Ramos (cell line): ENCODE data around the gene MRPL10.

Experiments
- in situ Hi-C: fragments of 300-500 bp; cut with MboI; formaldehyde crosslinking; loops from one replicate; pipeline ENCODE4 v1.14.3; 2022; ENCODE audit warnings: low sequenced_read_pairs; ENCODE audit not compliant: unreplicated experiment

The MRPL10 gene

GRCh38 chr17:47818002-47818695 is 13.2 kb downstream of the MRPL10 start:
- in situ Hi-C loops = no loop called here

DNA sequence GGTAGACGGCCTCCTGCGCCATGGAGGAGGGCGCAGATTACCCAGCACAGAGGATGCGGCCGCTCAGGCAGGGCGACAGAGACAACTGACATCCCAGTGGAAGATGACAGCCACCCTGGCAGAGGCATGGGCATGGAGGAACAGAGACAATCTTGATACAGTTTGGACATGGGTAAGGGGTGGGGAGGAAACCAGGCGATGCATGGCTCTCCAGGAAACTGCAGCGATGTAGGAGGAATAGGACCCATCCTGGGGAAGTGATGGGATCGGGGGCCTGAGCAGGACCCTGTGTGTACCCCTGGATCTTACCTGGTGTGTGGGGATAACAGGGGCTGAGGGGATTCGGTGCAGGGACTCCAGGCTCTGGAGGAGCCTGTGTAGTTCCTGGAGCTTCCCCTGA is 14.4 kb downstream of the MRPL10 start:
- in situ Hi-C loops = no loop called here

- in situ Hi-C loops = no loop called here
These were observed 15.1 kb downstream of the MRPL10 start for GRCh38 chr17:47816111-47816735.

DNA sequence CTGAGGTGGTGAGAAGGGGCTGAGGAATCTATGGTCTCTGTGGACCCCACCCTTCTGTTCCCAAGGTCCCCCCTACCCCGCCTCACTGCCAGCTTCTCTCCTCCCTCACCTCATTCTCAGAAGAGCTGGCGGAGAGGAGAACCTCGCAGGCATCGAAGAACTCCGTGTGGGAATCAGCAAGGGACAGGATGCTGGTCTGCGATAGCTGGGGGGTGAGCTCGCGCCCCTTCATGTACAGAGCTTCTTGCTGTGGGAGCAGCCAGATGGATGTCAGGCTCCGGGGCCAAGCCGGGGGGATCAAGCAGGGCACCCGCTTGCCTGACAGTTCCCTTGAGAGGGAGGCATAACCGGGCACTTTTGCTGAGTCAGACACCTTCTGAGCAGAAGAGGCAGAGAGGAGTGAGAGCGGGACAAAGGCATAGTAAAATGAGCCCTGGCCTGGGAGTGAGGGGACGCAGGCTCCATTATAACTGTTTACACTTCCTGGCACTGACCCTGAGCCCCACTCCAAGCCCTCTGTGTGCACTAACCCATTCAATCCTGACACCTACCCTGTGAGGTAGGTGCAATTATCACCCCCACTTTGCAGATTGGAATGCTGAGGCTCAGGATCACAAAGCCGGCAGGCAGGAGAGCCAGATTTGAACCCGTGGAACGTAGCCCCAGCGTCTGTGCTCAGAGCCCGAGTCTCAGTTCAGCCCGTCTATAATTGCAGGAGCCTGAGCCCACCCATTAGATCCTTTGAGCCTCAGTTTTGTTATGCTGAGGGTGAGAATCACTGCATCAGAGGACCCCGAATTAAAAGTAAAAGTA is 16.0 kb downstream of the MRPL10 start:
- in situ Hi-C loops = no loop called here

GRCh38 chr17:47813512-47814031 is 17.8 kb downstream of the MRPL10 start:
- in situ Hi-C loops = no loop called here

DNA sequence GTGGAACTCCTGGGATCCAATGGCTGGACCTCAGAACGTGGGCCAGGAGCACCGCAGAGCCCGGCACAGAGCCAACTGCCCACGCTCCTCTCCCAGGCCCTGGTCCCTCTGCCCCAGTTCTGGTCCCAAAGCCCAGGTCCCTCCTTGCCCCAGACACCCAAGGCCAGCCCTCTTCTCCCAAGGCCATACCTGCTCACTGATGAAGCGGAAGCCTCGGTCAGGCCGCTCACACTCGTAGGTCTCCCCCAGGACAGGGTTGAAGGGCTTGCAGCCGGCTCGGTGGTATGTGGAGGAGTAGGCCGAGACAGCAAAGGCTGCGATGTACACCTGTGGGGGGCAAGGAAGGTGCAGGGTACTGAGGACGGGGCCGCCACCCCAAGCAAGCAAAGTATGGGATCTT is 18.3 kb downstream of the MRPL10 start:
- in situ Hi-C loops = no loop called here

DNA sequence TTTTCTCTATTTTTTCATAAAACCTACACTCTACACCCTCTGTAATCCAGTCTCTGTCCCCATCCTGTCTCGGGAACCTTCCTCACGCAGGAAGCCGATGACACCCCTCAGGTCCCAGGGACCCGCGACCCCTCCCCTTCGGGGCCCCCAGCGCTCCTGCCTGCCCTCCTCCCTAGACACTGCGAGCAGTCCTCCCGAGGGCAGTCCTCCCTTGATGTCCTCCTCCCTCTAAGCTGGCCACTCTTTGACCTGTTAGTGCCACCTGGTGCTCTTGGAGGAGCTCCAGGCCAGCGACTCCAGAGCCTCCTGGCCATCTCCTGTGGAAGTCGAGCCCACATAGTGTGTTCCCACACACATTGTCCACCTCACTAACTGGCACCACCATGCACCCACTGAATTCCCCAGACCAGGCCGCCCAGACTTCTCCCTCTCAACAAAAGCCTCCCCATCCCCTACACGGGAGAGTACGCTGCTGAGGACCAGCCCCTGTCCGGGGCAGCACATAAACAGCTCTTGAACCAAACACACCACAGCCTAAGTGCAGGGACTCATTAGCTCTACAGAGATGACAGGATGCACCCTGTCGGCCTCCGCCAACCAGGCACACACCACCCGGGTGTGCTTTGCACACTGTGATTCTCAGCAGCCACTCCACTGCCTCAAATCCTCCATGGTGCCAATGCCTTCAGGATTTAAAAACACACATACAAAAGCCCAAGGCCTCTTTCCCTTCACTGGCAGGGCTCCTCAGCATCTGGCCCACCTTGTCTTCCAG is 19.0 kb downstream of the MRPL10 start:
- in situ Hi-C loops = no loop called here

DNA sequence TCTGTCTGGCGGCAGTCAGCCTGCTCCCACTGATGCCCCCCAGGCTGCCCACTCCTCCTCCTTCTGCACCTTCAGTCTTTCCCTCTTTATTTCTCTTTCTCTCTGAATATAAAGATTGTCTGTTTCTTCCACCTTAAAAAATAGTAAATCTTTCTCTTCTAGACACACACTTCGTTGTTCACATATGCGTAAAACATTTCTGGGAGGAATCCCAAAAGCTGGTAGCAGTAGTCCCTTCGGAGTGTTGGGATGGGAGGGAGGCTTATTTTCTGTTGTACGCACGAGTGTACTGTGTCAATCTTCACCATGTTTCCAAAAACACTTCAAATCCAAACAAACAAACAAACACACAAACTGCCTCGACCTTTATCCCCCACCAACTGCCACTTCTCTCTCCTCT is 19.6 kb downstream of the MRPL10 start:
- in situ Hi-C loops = no loop called here

GRCh38 chr17:47810901-47811635 is 20.3 kb downstream of the MRPL10 start:
- in situ Hi-C loops = no loop called here

DNA sequence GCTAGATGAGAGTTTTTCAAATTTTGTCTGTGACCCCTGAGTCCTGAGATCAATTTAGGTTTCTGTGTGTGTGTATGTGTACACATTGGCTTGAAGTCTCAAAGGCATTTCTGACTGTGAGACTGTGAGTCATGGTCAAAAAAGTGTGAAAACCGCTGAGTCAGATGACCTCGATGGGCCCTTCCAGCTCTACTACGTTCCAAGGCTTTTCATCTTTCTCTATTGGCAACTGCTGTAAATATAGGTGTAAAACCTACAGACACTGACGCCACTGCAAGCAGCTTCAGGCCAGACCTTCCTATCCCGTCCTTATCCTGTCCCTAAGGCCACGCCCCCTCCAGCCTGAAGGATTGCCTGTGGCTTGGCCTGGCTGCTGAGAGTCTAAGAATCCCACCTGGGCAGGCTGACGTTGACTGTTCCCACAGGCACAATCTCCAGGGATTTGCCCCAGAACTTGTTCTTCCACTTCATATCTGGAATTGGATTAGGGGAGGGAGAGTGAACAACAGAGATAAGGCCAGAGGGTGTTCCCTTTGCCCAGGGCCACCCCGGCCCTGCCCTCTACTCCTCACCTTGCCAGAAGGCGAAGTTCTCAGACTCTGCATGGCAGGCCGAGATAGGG is 21.0 kb downstream of the MRPL10 start:
- in situ Hi-C loops = no loop called here

DNA sequence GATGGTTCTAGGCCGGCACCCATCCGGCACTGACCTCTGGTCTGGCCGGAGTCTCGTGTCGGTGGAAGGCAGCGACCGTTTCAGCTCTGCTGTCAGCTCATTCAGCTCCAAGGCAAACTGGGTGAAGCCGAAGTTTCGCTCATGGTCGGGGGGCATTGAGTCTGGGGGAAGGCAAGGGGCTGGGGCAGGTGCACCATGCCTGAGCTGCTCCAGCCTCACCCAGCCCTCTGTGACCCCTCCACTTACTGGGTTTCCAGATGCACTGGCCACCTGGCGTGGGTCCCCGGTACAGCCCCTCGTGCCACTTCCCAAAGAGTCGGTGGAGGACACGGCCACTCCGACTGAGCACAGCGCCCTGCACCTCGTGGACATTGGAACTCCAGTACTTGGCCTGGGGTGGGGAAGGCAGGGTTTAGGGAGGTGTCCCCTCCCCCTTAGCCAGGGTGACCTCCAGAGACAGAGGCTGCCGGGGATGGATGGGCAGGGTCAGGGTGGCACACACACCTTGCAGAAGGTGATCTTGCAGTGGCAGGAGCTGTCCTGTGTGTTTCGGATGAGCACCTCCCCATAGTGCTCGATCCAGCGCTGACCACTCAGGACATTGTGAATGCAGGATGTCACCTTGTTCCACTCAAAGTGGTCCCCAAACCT is 22.4 kb downstream of the MRPL10 start:
- in situ Hi-C loops = no loop called here

DNA sequence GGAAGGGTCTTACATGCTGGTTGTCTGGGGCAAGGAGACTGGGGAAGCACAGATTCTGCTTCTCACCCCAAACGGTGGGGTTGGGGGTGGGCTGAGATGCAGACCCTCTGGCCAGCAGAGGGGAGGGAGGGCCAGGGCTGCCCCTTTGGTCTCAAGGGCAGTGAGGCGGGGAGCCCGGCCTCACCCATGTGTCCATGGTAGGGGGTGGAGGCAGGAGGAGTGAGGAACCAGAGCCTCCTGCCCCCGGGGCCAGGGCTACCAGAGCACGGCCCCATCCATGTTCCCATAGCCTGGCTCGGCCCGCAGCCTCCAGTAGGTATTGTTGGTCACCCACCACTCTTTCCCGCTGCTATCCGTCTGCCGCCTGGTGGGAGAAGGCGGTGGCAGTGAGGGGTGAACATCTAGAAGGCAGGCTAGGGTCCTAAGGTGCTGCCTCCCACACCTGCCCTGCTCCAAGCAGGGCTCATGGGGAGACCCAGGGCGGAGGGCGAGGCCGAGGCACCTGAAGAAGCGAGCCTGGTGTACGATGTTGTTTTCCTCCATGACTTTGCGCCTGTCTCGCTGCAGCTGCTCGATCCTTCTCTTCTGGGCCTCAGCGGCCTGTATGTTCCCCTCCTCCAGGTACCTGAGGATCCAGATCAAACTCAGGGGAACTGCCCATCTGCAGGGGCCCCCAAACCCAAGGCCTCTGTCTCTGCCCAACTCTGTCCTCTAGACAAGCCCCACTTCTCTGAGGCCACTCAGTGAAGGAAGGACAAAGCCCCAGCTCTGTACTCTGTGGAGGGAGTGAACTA is 23.1 kb downstream of the MRPL10 start:
- in situ Hi-C loops = no loop called here

- in situ Hi-C loops = no loop called here
These were observed 23.9 kb downstream of the MRPL10 start for GRCh38 chr17:47807421-47807820.

- in situ Hi-C loops = no loop called here
These were observed 24.5 kb downstream of the MRPL10 start for GRCh38 chr17:47806913-47807255.

DNA sequence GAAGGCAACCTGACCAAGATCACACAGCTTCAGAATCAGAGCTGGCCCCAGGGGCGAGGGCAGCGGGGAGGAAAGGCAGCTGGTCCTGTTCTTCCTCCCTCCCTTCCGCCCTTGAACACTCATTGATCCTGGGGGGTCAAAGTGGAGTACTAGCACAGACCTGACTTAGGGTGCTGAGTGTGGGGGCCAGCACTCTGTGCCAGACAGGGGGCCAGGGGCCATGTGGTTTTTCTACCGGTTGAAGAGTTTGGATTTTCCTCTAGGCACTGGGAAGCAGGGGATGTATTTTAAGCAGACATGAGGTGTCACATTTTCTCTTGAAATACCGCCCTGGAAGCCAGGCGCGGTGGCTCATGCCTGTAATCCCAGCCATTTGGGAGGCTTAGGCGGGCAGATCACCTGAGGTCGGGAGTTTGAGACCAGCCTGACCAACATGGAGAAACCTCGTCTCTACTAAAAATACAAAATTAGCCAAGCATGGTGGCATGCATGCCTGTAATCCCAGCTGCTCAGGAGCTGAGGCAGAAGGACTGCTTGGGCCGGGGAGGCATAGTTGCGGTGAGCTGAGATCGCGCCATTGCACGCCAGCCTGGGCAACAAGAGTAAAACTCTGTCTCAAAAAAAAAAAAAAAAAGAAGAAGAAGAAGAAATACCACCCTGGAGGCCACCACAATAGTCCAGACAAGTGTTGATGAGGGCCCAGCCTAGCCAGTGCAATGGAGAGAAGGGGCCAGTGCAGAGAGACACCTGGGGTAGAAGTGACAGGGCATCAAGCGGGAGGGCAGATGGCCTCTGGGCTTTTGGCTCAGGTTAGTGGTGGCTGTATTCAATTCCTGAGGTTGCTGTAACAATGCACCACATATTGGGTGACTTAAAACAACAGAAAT is 25.1 kb downstream of the MRPL10 start:
- in situ Hi-C loops = no loop called here

- in situ Hi-C loops = no loop called here
These were observed 26.9 kb downstream of the MRPL10 start for GRCh38 chr17:47804461-47804860.

DNA sequence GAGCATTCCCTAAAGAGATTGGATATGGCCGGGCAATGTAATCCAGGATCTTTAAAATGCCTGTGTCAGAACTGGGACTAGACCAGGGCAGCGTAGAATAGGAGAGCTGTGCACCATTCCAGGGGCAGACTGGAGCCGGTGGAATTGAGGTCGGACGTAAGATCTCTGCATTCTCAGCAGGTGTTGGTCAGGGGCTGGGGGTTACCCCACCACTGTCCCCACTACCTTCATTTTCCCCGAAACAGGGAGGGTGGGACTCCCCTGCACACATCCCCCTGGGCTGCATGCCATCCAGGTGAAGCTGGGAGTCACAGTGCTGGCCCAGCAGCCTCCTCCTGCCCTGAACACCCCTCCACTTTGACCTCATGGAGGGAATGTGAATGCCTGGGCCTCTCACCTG is 27.6 kb downstream of the MRPL10 start:
- in situ Hi-C loops = no loop called here
